Measurements from ENCODE around the gene ASTN1. TPM values are rescaled to one million over a fixed set of nuclear protein-coding genes. Genes with fewer than 3 reads are reported as not detected.

Gene ASTN1
- total and polyA plus RNA-seq, 2 of the 4 experiments (the other 2 are of a cell fraction): under 0.01 to 0.07 TPM

DNA sequence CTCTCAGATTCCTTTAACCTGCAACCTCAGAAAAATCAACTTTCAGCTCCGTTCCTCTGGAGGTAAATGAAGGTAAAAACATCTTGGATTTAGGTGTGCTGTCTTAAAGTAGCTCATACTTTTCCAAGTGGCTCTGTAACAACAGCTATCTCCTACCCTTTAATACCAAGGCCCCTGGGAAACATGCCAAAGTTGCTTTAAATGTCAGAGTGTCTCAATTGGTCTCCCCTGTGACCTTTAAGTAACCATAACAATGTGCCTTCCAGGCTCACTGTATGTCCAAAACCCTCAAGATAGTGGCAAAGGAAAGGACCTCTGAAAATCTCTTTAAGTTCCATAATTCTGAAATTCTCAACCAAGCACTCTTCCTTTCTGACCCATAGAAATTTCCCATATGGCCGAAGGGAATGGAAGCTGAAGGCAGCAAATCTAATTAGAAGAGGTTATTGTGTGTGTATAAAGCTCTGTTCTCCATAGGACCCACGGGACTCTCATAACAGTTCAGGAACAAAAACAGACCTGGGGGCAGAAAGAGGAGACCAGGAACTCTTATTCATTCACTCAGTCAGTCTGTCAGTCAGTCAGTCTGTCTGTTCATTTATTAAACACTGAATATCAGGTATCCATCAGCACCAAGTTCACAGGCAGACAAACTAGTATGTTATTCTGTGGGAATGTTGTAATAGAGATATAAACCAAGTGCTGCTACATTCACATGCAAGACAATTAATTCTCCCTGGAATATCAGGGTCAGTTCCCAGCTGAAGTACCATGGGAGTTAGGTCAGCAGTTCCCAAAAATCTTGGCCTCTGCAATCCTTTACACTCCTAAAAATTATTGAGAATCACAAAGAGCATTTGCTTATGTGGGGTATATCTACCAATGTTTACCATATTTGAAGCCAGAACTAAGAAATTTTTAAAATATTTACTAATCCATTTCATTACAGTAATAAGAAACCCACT is 19.1 kb downstream of the ASTN1 start:
- no peaks in the 10 kb centered on the region for H3K36me3 ChIP-seq (ENCODE audit: control insufficient read depth, insufficient read depth, low read length)
- H4K91ac ChIP-seq (ENCODE audit: insufficient read depth, low read depth, low read length): no peak overlapping the region
- no peak overlapping the region for H3K4me3 ChIP-seq (ENCODE audit: insufficient read depth, low read depth, low read length)
- H2BK20ac ChIP-seq (ENCODE audit: low read depth, low read length): no peak overlapping the region
- H2BK5ac ChIP-seq (ENCODE audit: low read depth, low read length, poor library complexity, severe bottlenecking): no peak overlapping the region
- no TSS peak for BruUV-seq (replicated peaks)
- H3K79me1 ChIP-seq (ENCODE audit: low read depth in 1 of 2, low read length in 2 of 2): no peaks in the 10 kb centered on the region
- DNase-seq (no peak), ATAC-seq (ENCODE audit: low read depth) (no peak)
- ChIA-PET POLR2A (ENCODE audit: unreplicated experiment) (no interaction called here), CTCF (no interaction called here)
- no peaks in the 10 kb centered on the region for H3K4me1 ChIP-seq (ENCODE audit: control insufficient read depth, insufficient read depth, low read length)
- H2AK9ac ChIP-seq (replicated peaks; ENCODE audit: low read depth, low read length, poor library complexity): no peak overlapping the region
- dilution Hi-C loops (cut with HindIII; ENCODE audit: low sequenced_read_pairs, unreplicated experiment) (no loop called here), in situ Hi-C loops (cut with MboI; ENCODE audit: low sequenced_read_pairs) (no loop called here), intact Hi-C loops (cut with micrococcal nuclease) (no loop called here)
- no peak overlapping the region for H4K5ac ChIP-seq (ENCODE audit: low read depth, low read length)
- H3K9me1 ChIP-seq (ENCODE audit: insufficient read depth, low read length): no peaks in the 10 kb centered on the region
- no peak overlapping the region for H3K4ac ChIP-seq (ENCODE audit: low read depth, low read length)
- H3K23ac ChIP-seq (ENCODE audit: low read depth, low read length): no peak overlapping the region
- H2AFZ ChIP-seq (replicated peaks; ENCODE audit: low read length, poor library complexity): no peak overlapping the region
- H2BK15ac ChIP-seq (ENCODE audit: low read depth, low read length): no peak overlapping the region
- WGBS, 2 experiments (ENCODE audit: extremely low coverage in 2 of 2, insufficient read length in 1 of 2): no CpG with 5 or more reads among the region's 3 CpGs
- no peak overlapping the region for H3K56ac ChIP-seq (ENCODE audit: extremely low read depth, insufficient read depth, low read length)
- H2AK5ac ChIP-seq (ENCODE audit: low read depth, low read length): no peak overlapping the region
- no peak overlapping the region for H2BK120ac ChIP-seq (ENCODE audit: low read depth, low read length)
- H4K8ac ChIP-seq (ENCODE audit: low read depth in 2 of 2, low read length in 2 of 2): no peak overlapping the region
- H3K9me3 ChIP-seq (ENCODE audit: control insufficient read depth, insufficient read depth, low read length): no peaks in the 10 kb centered on the region
- H3K14ac ChIP-seq (replicated peaks; ENCODE audit: low read depth, low read length): no peak overlapping the region
- no peak overlapping the region for H3K9ac ChIP-seq (ENCODE audit: low read depth, low read length)
- H3K27me3 ChIP-seq (ENCODE audit: control insufficient read depth, insufficient read depth, low read length): no peaks in the 10 kb centered on the region
- H3K4me2 ChIP-seq (ENCODE audit: low read depth, low read length): no peak overlapping the region
- TF ChIP-seq, protein P1, sequence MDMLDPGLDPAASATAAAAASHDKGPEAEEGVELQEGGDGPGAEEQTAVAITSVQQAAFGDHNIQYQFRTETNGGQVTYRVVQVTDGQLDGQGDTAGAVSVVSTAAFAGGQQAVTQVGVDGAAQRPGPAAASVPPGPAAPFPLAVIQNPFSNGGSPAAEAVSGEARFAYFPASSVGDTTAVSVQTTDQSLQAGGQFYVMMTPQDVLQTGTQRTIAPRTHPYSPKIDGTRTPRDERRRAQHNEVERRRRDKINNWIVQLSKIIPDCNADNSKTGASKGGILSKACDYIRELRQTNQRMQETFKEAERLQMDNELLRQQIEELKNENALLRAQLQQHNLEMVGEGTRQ (IDR thresholded peaks at IDR 0.05; ENCODE audit: low read depth, low read length): no peak
- TF ChIP-seq BHLHE40 (IDR thresholded peaks at IDR 0.05; ENCODE audit: low read depth, low read length) (no peak), RCOR1 (IDR thresholded peaks at IDR 0.05; ENCODE audit: insufficient replicate concordance, low read length) (no peak), CHD1 (IDR thresholded peaks at IDR 0.05; ENCODE audit: low read depth, low read length) (no peak), SMC3 (IDR thresholded peaks at IDR 0.05; ENCODE audit: low read depth, low read length) (no peak), MAFK (IDR thresholded peaks at IDR 0.05; ENCODE audit: low read depth, low read length) (no peak), CEBPB (IDR thresholded peaks at IDR 0.05; ENCODE audit: low read depth, low read length) (no peak)
- TF ChIP-seq, protein P2, sequence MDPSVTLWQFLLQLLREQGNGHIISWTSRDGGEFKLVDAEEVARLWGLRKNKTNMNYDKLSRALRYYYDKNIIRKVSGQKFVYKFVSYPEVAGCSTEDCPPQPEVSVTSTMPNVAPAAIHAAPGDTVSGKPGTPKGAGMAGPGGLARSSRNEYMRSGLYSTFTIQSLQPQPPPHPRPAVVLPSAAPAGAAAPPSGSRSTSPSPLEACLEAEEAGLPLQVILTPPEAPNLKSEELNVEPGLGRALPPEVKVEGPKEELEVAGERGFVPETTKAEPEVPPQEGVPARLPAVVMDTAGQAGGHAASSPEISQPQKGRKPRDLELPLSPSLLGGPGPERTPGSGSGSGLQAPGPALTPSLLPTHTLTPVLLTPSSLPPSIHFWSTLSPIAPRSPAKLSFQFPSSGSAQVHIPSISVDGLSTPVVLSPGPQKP (IDR thresholded peaks at IDR 0.05; ENCODE audit: borderline replicate concordance, low read depth, low read length): no peak
- H3K27ac ChIP-seq (ENCODE audit: insufficient read depth, low read length): no peak overlapping the region
- no peaks in the 10 kb centered on the region for H4K20me1 ChIP-seq (ENCODE audit: insufficient read depth, low read length)
- no peak overlapping the region for H3K18ac ChIP-seq (ENCODE audit: low read depth, low read length)

All from IMR-90 (cell line).